ENCODE data around the gene PGS1.
A peak's percentile ranks its signal among the peaks of the same experiment; 100 is the strongest.

The PGS1 gene

GRCh38 chr17:78377858-78378224, 608 bp upstream of the PGS1 start:
- peak in 1 of 42 donors; percentile 36 for DNase-seq
- intact Hi-C loops (cut with DNase I) = no loop called here

GRCh38 chr17:78379131-78379491, 662 bp downstream of the PGS1 start:
- intact Hi-C loops (cut with DNase I) = no loop called here
- no peak for DNase-seq

GRCh38 chr17:78380370-78380769, 1.9 kb downstream of the PGS1 start:
- intact Hi-C loops (cut with DNase I) = no loop called here
- no peak for DNase-seq

GRCh38 chr17:78381601-78382232, 3.3 kb downstream of the PGS1 start:
- intact Hi-C loops (cut with DNase I) = no loop called here
- no peak for DNase-seq

- intact Hi-C loops (cut with DNase I) = no loop called here
- DNase-seq = peak in 27 of 42 donors; percentile 17 to 84 (median 43)
Measured at GRCh38 chr17:78383725-78384471, 5.4 kb downstream of the PGS1 start.

GRCh38 chr17:78384479-78385175, 6.2 kb downstream of the PGS1 start:
- intact Hi-C loops (cut with DNase I) = no loop called here
- DNase-seq = no peak

- DNase-seq = peak in 13 of 42 donors; percentile 18 to 53 (median 28)
- intact Hi-C loops (cut with DNase I) = no loop called here
Measured at GRCh38 chr17:78387977-78388941, 9.8 kb downstream of the PGS1 start.

- DNase-seq = no peak
- intact Hi-C loops (cut with DNase I) = no loop called here
Measured at GRCh38 chr17:78390241-78391050, 12.0 kb downstream of the PGS1 start.

- DNase-seq = no peak
- intact Hi-C loops (cut with DNase I) = no loop called here
Measured at GRCh38 chr17:78391051-78391431, 12.6 kb downstream of the PGS1 start.

GRCh38 chr17:78391843-78392242, 13.4 kb downstream of the PGS1 start:
- intact Hi-C loops (cut with DNase I) = no loop called here
- no peak for DNase-seq

- intact Hi-C loops (cut with DNase I) = no loop called here
- DNase-seq = no peak
Measured at GRCh38 chr17:78392295-78392694, 13.8 kb downstream of the PGS1 start.

GRCh38 chr17:78393575-78393974, 15.1 kb downstream of the PGS1 start:
- intact Hi-C loops (cut with DNase I) = no loop called here
- no peak for DNase-seq

- no peak for DNase-seq
- intact Hi-C loops (cut with DNase I) = no loop called here
Measured at GRCh38 chr17:78394209-78394608, 15.8 kb downstream of the PGS1 start.

- intact Hi-C loops (cut with DNase I) = no loop called here
- no peak for DNase-seq
Measured at GRCh38 chr17:78395155-78395554, 16.7 kb downstream of the PGS1 start.

GRCh38 chr17:78396441-78397337, 18.2 kb downstream of the PGS1 start:
- peak in 9 of 42 donors; percentile 16 to 61 (median 35) for DNase-seq
- intact Hi-C loops (cut with DNase I) = no loop called here

GRCh38 chr17:78397681-78398101, 19.2 kb downstream of the PGS1 start:
- DNase-seq = no peak
- intact Hi-C loops (cut with DNase I) = no loop called here

GRCh38 chr17:78398390-78398789, 19.9 kb downstream of the PGS1 start:
- no peak for DNase-seq
- intact Hi-C loops (cut with DNase I) = no loop called here
